Upper lobe of right lung (tissue), 1 donor: ENCODE measurements around the gene STIMATE. TPM values are rescaled to one million over a fixed set of nuclear protein-coding genes. Genes with fewer than 3 reads are reported as not detected.

Experiments
- ATAC-seq: fragments of 200-7000 bp; cut with Tn5 transposase; one replicate; pipeline ENCODE4 v1.9.1; 2020; ENCODE audit warnings: mild to moderate bottlenecking, moderate library complexity
- DNase-seq: peaks from one replicate; pipeline ENCODE4 v3.0.0-alpha.2; 2020
- H3K27ac ChIP-seq: fragments of 200-600 bp; one replicate; pipeline ENCODE4 v1.8.0; 2022
- H3K27me3 ChIP-seq: fragments of 200-600 bp; one replicate; pipeline ENCODE4 v1.8.0; 2022; ENCODE audit warnings: mild to moderate bottlenecking
- H3K36me3 ChIP-seq: fragments of 200-600 bp; one replicate; pipeline ENCODE4 v1.8.0; 2022
- H3K4me1 ChIP-seq: fragments of 200-600 bp; one replicate; pipeline ENCODE4 v1.8.0; 2022
- H3K4me3 ChIP-seq: fragments of 200-600 bp; one replicate; pipeline ENCODE4 v1.8.0; 2022; ENCODE audit warnings: mild to moderate bottlenecking
- H3K9me3 ChIP-seq: fragments of 200-600 bp; one replicate; pipeline ENCODE4 v1.8.0; 2022
- CTCF ChIP-seq: fragments of 200-600 bp; IDR thresholded peaks from one replicate; pipeline ENCODE4 v1.8.0; 2022; ENCODE audit warnings: antibody characterized with exemption
- intact Hi-C: fragments of 100-400 bp; cut with DNase I; formaldehyde crosslinking; loops from one replicate; pipeline ENCODE4 v1.11.0; 2022
- microRNA-seq: library from miRNA; unstranded; fragments of <30 nt; microRNA quantifications from one replicate; pipeline ENCODE4 v1.2.0, GENCODE V29; 2020; ENCODE audit warnings: borderline microRNAs expressed
- total RNA-seq: library from RNA; stranded (reverse); fragmentation: NEBNext Ultra II Directional; extraction: Animal tissue kit (Norgen Biotek cat#: 25700); gene quantifications from one replicate; pipeline ENCODE4 v1.2.1, GENCODE V29; 2021
- donor health status: DM: no; HTN: yes; CAD: no; lungs with severe emphysema.

The STIMATE gene
- total RNA-seq, 1 donor from 2014 or later: 34.7 TPM

GRCh38 chr3:52787246-52787645, 110.1 kb downstream of the STIMATE start:
- no peaks in the 10 kb centered on the region for H3K36me3 ChIP-seq
- H3K9me3 ChIP-seq: no peaks in the 10 kb centered on the region
- intact Hi-C loops: no loop called here
- no peak overlapping the region for H3K4me3 ChIP-seq
- ATAC-seq (no peak), DNase-seq (no peak)
- H3K27me3 ChIP-seq: peaks cover 5% of the 10 kb centered on the region
- H3K27ac ChIP-seq: no peak overlapping the region
- H3K4me1 ChIP-seq: no peaks in the 10 kb centered on the region
- TF ChIP-seq CTCF: no peak

Small RNA genes lying within 50 kb of the gene (microRNA-seq; reads per million reads assigned to microRNA genes)
- not detected for gene MIR8064

Other genes starting within 250 kb of the STIMATE start
- 67.1 TPM for gene PBRM1, start 211.6 kb downstream of the STIMATE start, total RNA-seq
- gene GNL3, start 211.5 kb downstream of the STIMATE start, total RNA-seq: 50.6 TPM
- 44.9 TPM for gene GLT8D1, start 191.8 kb downstream of the STIMATE start, total RNA-seq
- 76.0 TPM for gene SPCS1, start 191.4 kb downstream of the STIMATE start, total RNA-seq
- 27.2 TPM for gene NEK4, start 126.6 kb downstream of the STIMATE start, total RNA-seq
- not detected for gene ITIH1, start 119.9 kb downstream of the STIMATE start, total RNA-seq
- gene ITIH3, start 102.8 kb downstream of the STIMATE start, total RNA-seq: 9.5 TPM
- gene ITIH4, start 66.9 kb downstream of the STIMATE start, total RNA-seq: 26.9 TPM
- gene MUSTN1, start 62.5 kb downstream of the STIMATE start, total RNA-seq: 5.4 TPM
- 17.2 TPM for gene SFMBT1, start 148.5 kb upstream of the STIMATE start, total RNA-seq
- 20.6 TPM for gene RFT1, start 232.9 kb upstream of the STIMATE start, total RNA-seq